T-helper 2 cell (primary cell): ENCODE data around the gene CCNJ.
A peak's percentile ranks its signal among the peaks of the same experiment; 100 is the strongest.

Experiments used
- DNase-seq, 5 experiments: peaks; one replicate each; pipeline versions ENCODE4 v3.0.0 to v3.0.0-alpha.2; 2012 to 2022

Gene CCNJ

GRCh38 chr10:96061232-96061631 lies 17.8 kb downstream of the CCNJ start:
- DNase-seq: no peak

- no peak for DNase-seq
These were observed 29.3 kb downstream of the CCNJ start for GRCh38 chr10:96072674-96073073.

GRCh38 chr10:96073722-96074121 lies 30.3 kb downstream of the CCNJ start:
- DNase-seq: peak in 2 of 5 experiments; percentile 1 to 84

DNA sequence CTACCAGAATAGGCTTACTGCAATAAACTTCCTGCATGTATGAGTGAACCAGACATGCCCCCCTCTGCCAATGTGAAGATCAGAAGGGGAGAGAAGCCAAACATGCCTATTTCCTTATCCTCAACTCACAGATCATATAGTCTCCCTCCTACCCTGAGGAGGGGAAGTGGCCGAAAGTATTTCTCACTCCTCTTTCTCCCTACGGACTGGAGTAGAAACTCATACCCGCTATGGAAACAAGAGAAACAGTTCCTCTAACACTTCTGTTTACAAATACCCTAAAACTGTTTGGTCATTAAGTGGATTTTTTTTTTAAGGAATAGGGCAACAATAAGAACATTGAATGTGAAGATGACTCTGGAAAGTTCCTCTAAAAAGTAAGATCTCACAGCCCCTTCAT lies 31.4 kb downstream of the CCNJ start:
- no peak for DNase-seq

DNA sequence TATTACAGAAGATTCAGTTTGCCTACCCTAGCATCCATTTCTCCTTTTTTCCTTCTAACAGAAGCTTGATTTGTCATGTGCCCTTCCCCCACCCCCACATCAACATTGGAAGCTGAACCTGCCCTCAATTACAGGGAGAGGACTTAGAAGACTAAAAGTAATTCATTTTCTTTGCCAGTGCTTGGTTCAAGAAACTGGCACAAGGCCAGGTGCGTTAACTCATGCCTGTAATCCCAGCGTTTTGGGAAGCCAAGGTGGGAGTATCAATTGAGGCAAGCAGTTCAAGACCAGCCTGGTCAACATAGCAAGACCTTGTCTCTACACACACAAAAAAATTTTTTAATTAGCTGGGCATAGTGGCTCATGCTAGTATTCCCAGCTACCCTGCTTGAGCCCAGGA lies 32.6 kb downstream of the CCNJ start:
- DNase-seq: no peak

- no peak for DNase-seq
These were observed 33.8 kb downstream of the CCNJ start for GRCh38 chr10:96077156-96077555.

DNA sequence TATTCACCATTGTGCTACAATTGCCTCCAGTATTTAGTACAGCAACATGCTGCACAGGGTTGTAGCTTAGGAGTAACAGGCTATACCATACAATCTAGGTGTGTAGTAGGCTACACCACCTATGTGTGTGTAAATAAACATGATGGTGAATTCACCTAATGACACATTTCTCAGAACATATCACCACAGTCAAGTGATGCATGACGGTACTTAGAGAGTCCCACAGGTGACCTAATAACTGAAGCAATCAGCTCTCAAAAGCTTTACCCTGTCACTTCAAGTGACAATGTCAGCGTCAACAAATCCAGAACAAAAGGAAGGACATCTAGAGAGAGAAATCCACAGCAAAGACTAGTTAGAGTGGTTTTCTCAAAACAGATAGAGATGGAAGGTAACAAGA lies 38.8 kb downstream of the CCNJ start:
- no peak for DNase-seq

DNA sequence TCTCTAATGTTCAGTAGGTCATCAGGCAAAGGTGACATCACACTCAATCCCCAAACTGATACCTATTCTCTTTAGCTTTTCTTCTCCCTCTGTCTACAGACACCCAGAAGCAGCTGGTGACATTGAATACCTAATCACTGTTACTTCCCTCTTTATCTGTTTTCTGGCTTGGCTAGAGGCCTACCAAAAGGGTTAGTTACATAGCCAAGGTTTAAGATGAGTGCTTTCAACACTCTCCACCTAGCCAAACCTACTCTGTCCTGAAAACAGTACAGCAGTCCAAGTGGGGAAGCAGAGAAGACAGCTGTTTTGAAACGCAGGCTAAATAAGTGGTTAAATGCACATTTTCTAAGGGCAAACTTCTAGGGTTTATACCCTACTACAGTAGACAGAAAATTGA lies 39.4 kb downstream of the CCNJ start:
- DNase-seq: no peak

GRCh38 chr10:96089116-96089515 lies 45.7 kb downstream of the CCNJ start:
- no peak for DNase-seq

DNA sequence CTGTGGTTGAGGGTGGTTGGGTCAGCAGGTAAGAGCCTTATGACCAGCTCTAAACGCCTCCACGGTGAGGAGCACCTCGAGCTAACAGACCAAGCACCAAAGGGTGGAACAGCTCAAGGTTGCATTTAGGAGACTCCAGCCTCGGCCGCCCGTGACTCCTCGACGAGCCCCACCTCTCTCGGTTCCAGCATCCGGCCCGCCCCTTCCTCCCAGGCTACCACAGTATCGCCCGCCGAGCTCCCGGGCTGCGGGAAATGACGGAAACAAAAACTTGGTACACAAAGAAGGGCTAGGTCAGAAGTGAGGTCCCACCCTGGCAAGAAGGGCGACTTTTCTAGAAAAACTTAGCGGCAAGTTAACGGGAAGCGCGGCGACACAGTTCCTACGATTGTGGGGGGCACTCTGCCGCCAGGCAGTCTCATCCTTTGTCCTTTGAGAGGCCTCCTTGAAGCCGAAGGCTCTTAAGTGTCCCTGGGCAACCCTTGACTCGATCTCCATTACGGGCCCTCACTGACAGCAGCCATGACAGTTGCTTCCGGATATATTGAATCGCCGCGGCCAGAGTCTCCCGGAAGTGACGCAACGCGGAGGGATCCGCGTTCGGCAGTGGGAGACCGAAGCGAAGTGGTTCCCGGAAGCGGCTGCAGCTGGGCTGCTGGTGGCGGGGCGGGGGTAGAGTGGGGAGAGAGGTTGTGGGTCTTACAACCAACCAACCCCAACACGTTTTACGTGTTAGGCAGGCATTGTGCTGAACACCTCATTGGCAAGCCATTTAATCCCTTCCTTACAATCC lies 46.5 kb downstream of the CCNJ start:
- DNase-seq: peak; percentile 69 to 99 (median 85)

GRCh38 chr10:96090463-96090800 lies 47.0 kb downstream of the CCNJ start:
- no peak for DNase-seq

- no peak for DNase-seq
These were observed 49.8 kb downstream of the CCNJ start for GRCh38 chr10:96092999-96093767.

DNA sequence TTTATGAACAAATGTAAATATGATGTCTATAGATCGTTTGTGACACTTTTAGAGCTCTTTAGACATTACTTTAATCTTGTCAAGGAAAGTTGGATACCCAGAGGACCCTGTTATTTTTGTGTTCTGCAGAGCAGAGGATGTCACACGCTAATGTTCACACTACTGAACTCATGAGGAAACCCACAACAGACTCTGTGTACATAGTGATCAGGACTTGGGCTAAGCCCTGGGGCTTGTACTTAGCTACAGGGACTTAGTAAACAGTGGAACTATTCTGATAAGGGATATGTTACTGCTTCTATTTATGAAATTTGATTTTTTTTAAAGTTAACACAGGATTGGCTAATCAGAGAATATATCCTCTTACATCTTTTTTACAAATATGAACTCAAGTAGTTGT lies 50.6 kb downstream of the CCNJ start:
- no peak for DNase-seq

- no peak for DNase-seq
These were observed 53.6 kb downstream of the CCNJ start for GRCh38 chr10:96096958-96097357.

DNA sequence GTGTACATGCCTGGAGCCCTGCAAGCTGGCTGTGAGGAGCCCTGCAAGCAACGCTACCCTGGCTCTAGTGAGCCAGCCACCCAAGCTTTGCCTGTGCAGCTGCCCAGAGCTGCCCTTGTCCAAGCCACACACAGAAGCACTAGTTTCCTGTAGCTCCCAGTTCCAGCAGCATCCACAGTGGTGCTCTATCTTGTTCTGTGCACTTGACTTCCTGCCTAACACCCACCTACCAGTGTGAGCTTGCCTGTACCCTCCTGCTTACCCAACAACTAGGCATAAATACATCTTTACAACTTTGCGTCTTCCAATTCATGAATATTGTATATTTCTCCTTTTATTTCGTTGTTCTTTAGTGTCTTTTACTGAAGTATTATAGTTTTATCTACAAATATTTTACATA lies 54.5 kb downstream of the CCNJ start:
- no peak for DNase-seq

- DNase-seq: no peak
These were observed 64.2 kb downstream of the CCNJ start for GRCh38 chr10:96107623-96108038.
